A549 treated with Hydrocortisone at 1 μM for 4 hours (cell line): ENCODE data around the gene OR10J4. TPM values are rescaled to one million over a fixed set of nuclear protein-coding genes. Genes with fewer than 3 reads are reported as not detected.

Experiments
- total RNA-seq: library from RNA; stranded (reverse); fragments of 200-300 nt; extraction: Qiagen RNA extraction; gene quantifications from 5 replicates; pipeline ENCODE4 v1.2.3, GENCODE V29; 2022

OR10J4 gene
- not detected in 5 replicates for total RNA-seq

DNA sequence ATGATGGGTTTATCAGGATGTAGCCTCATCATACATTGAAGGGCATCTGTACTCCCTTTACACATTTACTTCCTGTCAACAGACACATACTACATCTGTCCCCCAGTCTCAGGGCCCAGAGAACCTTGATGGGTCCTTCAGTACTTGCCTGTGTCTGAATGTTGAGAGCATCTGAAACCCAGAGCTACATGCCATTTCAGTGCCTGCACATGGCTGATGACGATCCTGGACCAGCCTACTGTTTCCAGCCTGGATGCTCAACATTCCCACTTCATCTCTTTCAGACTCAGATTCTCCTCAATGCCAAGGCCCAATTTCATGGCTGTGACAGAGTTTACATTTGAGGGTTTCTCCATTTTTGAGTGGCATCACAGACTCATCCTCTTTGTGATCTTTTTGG, at the start of gene OR10J4:
Gene OR10J4 (plus strand): TSS at position 301 of the 400 bp plus-strand sequence.

DNA sequence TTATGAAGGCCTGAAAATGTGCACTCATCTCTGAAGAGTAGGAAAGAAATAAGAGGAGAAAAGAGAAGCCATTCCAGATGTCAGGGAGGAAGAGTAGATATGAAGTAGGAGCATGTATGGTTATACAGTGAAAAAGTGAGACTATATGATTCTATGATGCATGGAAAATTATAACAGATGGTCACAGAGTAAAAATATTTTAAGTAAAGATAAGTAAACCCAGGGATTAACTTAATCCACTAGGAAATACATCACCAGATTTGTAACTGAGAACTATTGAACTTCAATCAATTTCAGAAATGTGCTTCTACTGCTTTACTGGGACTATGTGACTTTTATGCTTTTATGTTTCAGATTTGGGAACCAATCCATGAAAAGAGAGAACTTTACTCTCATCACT, 7.4 kb downstream of the OR10J4 start, which contains the start of gene OR10J1:
Gene OR10J1 (plus strand): TSS at position 301 of the 400 bp plus-strand sequence. CDS start 70 bp downstream, at position 371.

Other genes with a start within 250 kb of the OR10J4 start
- 0.05 to 0.15 TPM (median 0.06 TPM) in 3 of 5 replicates, not detected in the others for gene ACKR1, start 227.3 kb upstream of the OR10J4 start, total RNA-seq
- gene FCER1A, start 129.9 kb upstream of the OR10J4 start, total RNA-seq: not detected in 5 replicates
- not detected in 5 replicates for gene OR10J1, start 7.5 kb downstream of the OR10J4 start, total RNA-seq
- not detected in 5 replicates for gene OR10J5, start 103.8 kb downstream of the OR10J4 start, total RNA-seq
- not detected in 5 replicates for gene APCS, start 155.6 kb downstream of the OR10J4 start, total RNA-seq